Erythroblast (primary cell): Measurements from ENCODE around the gene FIS1.

Experiments
- DNase-seq, 2 experiments: peaks; one replicate each; lab custom pipeline; 2025; lab: John Stamatoyannopoulos, UW
- GATA1 ChIP-seq: IDR thresholded peaks from 2 replicates; pipeline ENCODE4 v1.6.1; 2011; ENCODE audit warnings: low read depth, mild to moderate bottlenecking, control low read depth, low read length, moderate library complexity
- POLR2A ChIP-seq: IDR thresholded peaks from 2 replicates; pipeline ENCODE4 v1.6.1; 2011; ENCODE audit warnings: mild to moderate bottlenecking, low read length

FIS1 gene

GRCh38 chr7:101241443-101242349 lies 3.2 kb downstream of the FIS1 start:
- no peak for DNase-seq
- TF ChIP-seq GATA1 (no peak), POLR2A (no peak)

GRCh38 chr7:101241015-101241363 lies 3.9 kb downstream of the FIS1 start:
- peak; percentile 66 to 82 for DNase-seq
- TF ChIP-seq POLR2A (peak; percentile 49), GATA1 (no peak)

- DNase-seq, result peak; percentile 92
- TF ChIP-seq GATA1 (no peak), POLR2A (peak; percentile 59)
These were observed 4.5 kb downstream of the FIS1 start for GRCh38 chr7:101240226-101241014.

- TF ChIP-seq POLR2A, result no peak
- TF ChIP-seq GATA1, result no peak
- DNase-seq, result no peak
These were observed 5.0 kb downstream of the FIS1 start for GRCh38 chr7:101239951-101240220.

GRCh38 chr7:101239191-101239950 lies 5.5 kb downstream of the FIS1 start:
- no peak for DNase-seq
- TF ChIP-seq POLR2A (no peak), GATA1 (no peak)

GRCh38 chr7:101238226-101239182 lies 6.4 kb downstream of the FIS1 start:
- TF ChIP-seq POLR2A, result peak; percentile 22
- TF ChIP-seq GATA1, result no peak
- no peak for DNase-seq

- TF ChIP-seq POLR2A (no peak), GATA1 (no peak)
- DNase-seq, result peak; percentile 76 to 87
These were observed 7.4 kb downstream of the FIS1 start, which contains the start of gene CLDN15 for GRCh38 chr7:101237206-101238067. Gene CLDN15, minus strand, starts transcription at chr7:101237802. Its CDS starts 221 bp downstream, at chr7:101237581.

- DNase-seq, result no peak
- TF ChIP-seq POLR2A (no peak), GATA1 (no peak)
These were observed 8.5 kb downstream of the FIS1 start for GRCh38 chr7:101236292-101236835.

GRCh38 chr7:101235522-101235921 lies 9.4 kb downstream of the FIS1 start:
- no peak for DNase-seq

GRCh38 chr7:101235050-101235449 lies 9.8 kb downstream of the FIS1 start:
- peak; percentile 66 to 67 for DNase-seq
- TF ChIP-seq GATA1, result no peak
- TF ChIP-seq POLR2A, result no peak

More at GRCh38 chr7:101235522-101235921, 9.4 kb downstream of the FIS1 start:
- TF ChIP-seq POLR2A (no peak), GATA1 (no peak)

GRCh38 chr7:101234636-101235035 lies 10.2 kb downstream of the FIS1 start:
- no peak for TF ChIP-seq GATA1
- no peak for TF ChIP-seq POLR2A
- DNase-seq, result no peak
